Measurements from ENCODE around the gene CUBN.

Gene CUBN

GRCh38 chr10:17101257-17101909 lies 28.2 kb downstream of the CUBN start:
- no peak for DNase-seq

GRCh38 chr10:17100586-17100985 lies 29.0 kb downstream of the CUBN start:
- DNase-seq = no peak

DNA sequence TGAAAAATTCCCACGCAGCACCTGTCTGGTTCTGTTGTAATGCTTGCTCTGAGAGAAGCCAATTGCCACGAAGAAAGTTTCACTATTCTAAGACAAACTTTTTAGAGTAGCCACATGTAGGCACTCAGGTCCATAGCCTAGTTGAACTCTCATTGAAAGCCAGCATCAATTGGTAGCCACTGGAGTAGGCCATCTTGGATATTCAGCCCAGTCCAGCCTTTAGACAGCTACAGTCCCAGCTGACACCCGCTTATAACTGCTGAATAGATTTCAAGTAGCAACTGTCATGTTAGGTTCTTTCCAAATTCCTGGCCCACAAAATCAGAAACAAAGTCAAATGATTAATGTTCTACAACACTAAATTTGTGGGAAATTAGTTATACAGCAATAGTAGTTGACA lies 31.6 kb downstream of the CUBN start:
- DNase-seq = no peak

DNA sequence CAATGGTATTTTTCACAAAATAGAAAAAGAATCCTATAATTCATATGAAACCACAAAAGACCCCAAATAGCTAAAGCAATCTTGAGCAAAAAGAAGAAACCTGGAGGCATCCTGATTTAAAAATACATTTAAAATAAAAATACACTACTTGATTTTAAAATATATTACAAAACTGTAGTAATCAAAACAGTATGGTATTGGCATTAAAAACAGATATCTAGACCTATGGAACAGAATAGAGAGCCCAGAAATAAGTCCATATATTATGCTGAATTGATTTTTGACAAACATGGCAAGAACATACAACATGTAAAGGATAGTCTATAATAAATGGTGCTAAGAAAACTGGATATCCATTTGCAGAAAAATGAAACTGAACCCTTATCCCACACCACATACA lies 34.8 kb downstream of the CUBN start:
- no peak for DNase-seq

GRCh38 chr10:17092986-17093803 lies 36.4 kb downstream of the CUBN start:
- DNase-seq = no peak

DNA sequence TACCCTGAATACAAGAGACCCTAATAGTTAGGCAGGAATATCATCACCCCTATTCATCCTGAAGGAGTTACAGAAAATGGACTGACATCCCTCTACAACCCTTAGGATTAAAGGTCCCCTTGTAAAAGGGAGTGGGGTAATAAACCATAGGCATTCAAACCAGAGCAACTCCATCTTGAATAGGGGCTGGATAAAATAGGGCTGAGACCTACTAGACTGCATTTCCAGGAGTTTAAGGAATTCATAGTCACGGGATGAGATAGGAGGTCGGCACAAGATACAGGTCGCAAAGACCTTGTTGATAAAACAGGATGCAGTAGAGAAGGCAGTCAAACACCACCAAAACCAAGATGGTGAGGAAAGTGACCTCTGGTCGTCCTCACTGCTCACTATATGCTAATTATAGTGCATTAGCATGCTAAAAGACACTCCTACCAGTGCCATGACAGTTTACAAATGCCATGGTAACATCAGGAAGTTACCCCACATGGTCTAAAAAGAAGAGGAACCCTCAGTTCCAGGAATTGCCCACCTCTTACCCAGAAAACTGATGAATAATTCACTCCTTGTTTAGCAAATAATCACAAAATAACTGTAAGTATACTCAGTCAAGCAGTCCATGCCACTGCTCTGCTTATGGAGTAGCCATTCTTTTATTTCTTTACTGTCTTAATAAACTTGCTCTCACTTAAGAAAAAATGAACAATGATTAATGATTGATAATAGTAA lies 37.2 kb downstream of the CUBN start:
- DNase-seq = no peak

DNA sequence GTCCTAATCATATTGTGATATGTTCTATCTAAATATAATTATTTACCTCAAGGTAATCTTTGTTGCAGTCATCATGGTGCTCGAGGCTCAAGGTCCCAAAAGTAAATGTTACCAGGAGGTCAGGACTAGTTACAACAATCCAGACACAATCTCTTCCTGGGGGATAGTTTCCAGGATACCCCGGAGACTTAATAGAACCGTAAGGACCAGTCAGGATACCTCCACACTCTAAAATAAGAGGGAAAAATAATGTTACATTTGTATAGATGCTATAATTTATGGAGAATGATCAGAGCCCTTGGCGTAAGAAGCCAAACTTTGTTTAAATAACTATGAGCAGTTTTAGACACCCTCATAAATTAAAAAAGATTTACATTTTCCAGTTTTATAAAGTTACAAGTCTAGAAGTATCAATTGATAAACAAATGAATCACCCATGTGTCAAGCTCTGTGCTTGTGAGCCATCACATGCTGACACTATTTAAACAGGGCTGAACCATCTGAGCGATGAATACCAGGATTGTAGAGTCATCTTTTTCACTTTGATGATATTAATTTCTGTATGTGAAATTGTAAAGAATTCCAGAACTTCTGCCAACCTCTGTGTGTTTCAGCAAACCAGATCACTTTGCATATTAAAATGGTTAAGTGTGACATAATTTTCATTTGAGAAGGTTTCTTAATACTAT lies 41.3 kb downstream of the CUBN start:
- no peak for DNase-seq

GRCh38 chr10:17086865-17087367 lies 42.7 kb downstream of the CUBN start:
- DNase-seq = no peak

- DNase-seq = no peak
Observed at GRCh38 chr10:17085011-17085725, 44.4 kb downstream of the CUBN start.

GRCh38 chr10:17084258-17084657 lies 45.4 kb downstream of the CUBN start:
- no peak for DNase-seq

DNA sequence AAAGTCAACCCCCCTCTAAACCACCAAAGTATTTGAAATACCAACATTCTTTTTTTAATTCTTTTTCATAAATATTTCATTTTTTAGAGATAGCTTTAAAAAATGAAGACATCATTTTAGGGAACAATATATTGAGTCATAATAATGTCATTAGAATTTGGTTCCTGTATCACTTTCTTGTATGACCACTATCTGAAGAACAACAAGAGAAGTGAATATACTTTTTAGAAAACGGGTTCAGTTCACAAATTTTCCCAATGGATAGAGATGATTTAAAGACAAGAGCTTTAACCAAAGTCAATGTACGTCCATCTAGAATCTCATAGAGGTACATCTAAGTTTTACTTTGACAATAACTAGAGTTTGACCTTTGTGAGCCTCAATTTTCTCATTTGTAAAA lies 48.2 kb downstream of the CUBN start:
- no peak for DNase-seq

GRCh38 chr10:17077890-17078289 lies 51.7 kb downstream of the CUBN start:
- no peak for DNase-seq

DNA sequence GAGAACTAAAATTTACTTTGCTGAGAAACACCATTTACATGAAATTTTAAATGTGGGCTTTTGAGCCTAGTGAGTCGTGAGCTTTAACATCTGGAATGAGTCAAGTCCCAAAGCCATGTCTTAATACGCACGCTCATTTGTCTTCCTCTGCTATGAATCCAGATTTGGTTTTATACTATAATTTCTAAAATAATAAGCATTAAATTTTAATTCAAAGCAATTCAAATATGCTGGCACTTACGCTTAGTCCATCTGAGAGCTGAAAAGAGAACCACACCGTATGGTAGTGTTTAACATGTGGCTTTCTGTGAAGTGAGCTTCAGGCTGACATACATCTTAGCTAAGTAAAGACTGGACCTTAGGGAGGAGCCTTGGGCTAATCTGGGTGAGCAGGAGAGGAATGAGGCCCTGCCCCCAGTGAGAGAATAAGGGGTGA lies 52.2 kb downstream of the CUBN start:
- DNase-seq = no peak

DNA sequence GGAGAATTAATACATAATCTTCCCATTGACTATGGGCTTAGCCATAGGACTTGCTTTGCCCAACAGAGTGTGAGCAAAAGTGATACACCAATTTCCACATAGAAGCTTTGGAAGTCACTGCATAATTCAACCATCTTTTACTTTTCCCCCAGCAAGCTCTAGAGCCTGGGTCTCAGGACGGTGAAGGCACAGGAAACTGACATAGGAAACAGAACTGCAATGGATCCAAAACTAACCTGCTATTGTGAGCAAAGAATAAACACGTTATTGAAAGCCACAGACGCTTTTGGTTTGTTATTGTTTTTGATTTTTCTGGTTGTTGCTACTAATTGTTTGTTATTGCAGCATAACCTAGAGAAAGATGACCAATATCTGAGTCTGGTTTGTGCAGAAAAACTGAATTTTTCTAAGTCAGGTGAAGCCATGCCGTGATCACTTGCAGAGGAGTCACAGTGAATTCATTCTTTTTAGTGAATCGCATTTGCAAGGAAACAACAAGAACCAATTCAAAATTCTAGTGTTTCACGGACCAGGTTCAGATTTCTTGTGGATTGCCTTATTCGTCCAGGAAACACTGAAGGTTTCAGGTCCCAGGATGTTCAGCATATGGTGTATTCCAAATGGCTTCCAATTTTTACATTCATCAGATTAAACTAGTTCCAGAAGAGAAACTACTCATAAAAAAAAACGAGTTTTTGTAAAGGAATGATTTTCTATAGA lies 52.8 kb downstream of the CUBN start:
- no peak for DNase-seq

DNA sequence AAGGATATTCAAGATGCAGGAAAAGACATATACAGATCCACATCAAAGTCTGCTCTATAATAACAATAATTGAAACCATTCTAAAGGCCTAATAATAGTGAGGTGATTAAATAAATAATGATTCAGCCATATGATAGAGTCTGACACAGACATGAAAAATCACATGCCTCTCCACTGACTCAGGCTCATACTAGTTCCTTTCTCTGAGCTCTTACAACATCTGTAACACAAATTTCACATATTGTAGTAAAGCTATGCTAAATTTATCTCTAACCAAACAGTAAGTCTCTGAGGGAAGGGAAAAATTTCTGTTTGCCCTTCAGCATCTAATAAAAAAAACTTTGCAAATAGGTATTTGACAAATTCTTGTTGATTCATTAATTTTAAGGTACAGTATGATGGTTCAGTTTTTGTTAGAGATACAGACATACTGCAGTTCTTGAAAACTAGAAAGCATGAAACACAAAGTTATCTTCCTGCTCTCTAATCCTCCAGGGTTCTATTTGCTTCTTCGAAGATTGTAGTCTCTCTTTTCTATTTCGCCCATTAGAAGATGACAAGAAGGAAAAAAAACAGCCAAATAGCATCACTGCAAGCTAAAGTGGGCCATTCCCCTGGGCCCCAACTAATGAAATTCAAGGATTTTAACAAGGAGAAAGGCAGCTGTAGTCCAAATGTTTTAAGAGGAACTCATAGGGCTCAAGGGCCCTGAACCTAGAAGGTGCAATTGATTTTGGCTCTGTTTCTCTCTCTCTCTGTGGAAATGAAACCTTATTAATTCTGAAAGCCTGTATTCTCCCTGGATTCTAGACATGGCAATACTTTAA lies 53.9 kb downstream of the CUBN start:
- DNase-seq = no peak

GRCh38 chr10:17074541-17074847 lies 55.1 kb downstream of the CUBN start:
- DNase-seq = no peak

- no peak for DNase-seq
Observed at GRCh38 chr10:17073725-17074540, 55.7 kb downstream of the CUBN start.

DNA sequence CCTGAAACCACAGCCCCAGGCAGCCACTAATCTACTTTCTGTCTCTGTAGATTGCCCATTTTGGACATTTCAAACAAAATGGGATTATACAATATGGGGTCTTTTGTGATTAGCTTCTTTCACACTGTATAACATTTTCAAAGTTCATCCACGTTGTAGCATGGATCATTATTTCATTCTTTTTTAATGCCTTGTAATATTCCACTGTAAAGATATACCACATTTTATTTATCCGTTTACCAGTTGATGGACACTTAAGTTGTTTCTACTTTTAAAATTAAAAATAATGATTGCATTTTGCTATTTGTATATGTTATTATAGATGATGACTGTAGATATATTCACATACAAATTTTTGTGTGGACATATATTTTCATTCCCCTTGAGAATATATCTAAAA lies 60.7 kb downstream of the CUBN start:
- DNase-seq = no peak

GRCh38 chr10:17067376-17068264 lies 62.0 kb downstream of the CUBN start:
- DNase-seq = no peak
